AG20443 (cell line): Measurements from ENCODE around the gene CPLANE2.
A peak's percentile ranks its signal among the peaks of the same experiment; 100 is the strongest.
"Not testable (repeated sequence)": the region's sequence is repeated elsewhere in the genome, so short reads cannot be mapped to it uniquely, and the experiment has no call there.

Experiments used
- DNase-seq: peaks from one replicate; pipeline ENCODE4 v3.0.0; 2012; ENCODE audit warnings: low spot score, mixed read lengths

The CPLANE2 gene

GRCh38 chr1:16229976-16230740, 6.8 kb downstream of the CPLANE2 start:
- DNase-seq: no peak

DNA sequence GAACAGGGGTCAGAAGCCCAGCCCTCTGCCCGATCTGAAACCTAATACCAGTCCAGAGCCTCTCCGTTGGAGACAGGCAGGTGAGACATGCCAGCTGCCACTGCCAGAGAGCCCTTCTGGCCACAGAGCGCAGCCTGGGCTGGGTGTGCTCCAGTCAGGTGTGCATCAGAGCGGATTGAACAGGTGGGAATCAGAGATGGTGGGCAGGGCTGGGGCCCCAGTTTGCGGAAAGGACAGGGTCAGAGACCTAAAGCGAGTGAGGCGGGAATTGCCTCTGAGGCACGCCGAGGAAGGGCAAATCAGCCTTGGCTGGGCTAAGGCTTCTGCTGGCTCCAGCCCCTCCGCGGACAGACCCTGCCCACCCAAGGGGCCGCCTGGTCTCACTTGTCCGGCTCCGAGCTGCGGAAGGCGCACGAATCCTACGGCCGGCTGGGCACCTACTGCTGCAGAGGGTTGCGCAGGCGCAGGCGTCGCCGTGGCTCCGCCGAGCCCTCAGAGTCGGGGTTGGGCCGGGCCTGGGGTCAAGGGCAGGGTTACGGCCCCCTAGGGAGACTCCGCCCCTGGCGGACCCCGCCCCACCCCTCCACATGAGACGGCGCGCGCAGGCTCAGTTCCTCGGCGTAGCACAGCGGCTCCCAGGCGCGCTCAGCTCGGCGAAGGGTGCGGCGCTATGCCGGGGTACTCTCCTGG, 10.3 kb downstream of the CPLANE2 start:
- DNase-seq: peak; percentile 49

- DNase-seq: no peak
Measured at GRCh38 chr1:16226129-16226489, 10.9 kb downstream of the CPLANE2 start.

DNA sequence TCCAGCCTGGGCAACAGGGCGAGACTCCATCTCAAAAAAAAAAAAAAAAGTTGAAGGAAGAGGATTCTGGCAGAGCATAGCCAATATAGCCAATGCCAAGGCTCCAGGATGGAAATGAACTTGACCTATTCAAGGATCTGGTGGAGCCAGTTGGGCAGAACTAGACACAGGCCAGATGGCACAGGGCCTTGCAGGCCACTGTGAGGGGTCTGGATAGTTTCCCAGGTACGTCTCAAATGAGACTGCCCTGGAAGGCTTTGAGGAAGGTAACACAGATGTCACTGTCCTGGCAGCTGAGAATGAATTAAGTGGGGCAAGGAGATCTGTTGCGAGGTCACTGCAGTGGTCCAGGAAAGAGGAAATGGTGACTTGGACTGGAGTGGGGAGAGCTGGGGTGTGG, 12.5 kb downstream of the CPLANE2 start:
- DNase-seq: no peak

GRCh38 chr1:16222716-16223115, 14.3 kb downstream of the CPLANE2 start:
- DNase-seq: not testable (repeated sequence)

GRCh38 chr1:16221499-16221898, 15.5 kb downstream of the CPLANE2 start:
- no peak for DNase-seq

GRCh38 chr1:16219968-16220500, 16.9 kb downstream of the CPLANE2 start:
- no peak for DNase-seq

GRCh38 chr1:16218674-16219071, 18.3 kb downstream of the CPLANE2 start:
- no peak for DNase-seq

GRCh38 chr1:16218014-16218673, 18.8 kb downstream of the CPLANE2 start:
- DNase-seq: no peak

- peak; percentile 99 for DNase-seq
Measured at GRCh38 chr1:16217061-16217785, 19.8 kb downstream of the CPLANE2 start.

GRCh38 chr1:16215882-16216753, 20.9 kb downstream of the CPLANE2 start:
- peak; percentile 69 for DNase-seq

GRCh38 chr1:16215240-16215639, 21.7 kb downstream of the CPLANE2 start:
- DNase-seq: not testable (repeated sequence)

- not testable (repeated sequence) for DNase-seq
Measured at GRCh38 chr1:16213544-16213943, 23.4 kb downstream of the CPLANE2 start.

DNA sequence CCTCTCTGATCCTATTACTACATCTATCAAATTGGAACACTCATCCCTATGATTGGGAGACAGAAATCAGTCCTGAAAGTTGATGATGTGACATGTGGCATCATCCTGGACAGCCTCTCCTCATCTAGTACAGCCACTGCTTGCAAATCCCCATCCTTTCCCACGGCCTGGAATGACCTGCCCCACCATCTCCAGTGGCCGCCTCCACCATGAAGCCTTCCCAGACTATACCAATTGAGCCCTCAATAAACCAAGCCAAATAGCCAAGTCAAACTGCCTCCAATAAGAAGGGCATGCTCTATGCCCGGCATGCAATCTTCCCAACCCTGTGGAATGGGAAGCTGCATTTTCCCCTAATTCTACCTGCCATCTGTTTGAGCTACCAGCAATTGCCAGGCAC, 24.0 kb downstream of the CPLANE2 start:
- no peak for DNase-seq

DNA sequence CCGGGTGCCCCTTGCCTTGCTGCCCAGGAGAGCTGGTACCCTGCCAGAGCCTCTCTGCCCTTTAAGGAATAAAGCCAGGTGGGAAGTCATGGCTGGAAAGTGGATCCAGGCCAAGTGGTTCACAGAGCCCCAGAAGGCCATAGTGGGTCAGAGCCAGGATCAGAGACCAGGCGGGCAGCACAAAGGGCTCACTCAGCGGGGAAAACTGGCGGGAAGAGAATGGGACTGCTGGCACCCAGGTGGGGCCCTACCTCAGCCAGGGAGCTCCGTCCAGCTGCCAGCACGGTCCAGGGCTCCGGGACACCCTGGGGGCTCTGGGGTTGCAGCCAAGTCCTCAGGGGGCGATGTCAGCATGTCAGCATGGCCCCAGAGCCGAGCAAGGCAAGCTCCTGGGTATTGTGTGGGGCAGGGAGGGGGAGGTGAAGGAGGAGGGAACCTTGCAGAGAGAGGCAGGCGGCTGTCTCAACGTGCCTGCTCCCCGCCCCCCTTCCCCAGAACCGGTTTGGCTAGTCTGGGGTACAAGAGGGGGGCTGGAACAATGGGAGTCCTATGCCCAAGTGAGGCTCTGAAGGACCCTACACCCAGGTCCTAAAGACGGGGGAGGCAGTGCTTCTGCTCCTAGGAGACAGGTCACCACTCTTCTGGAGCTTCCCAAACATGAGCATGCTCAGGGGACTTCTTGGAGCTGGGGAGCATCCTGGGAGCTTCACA, 24.6 kb downstream of the CPLANE2 start, which contains the start of gene ARHGEF19:
ARHGEF19 (minus strand) TSS at position 402 of the 711 bp plus-strand sequence. CDS start 3,598 bp downstream, outside the sequence.
- DNase-seq: no peak

DNA sequence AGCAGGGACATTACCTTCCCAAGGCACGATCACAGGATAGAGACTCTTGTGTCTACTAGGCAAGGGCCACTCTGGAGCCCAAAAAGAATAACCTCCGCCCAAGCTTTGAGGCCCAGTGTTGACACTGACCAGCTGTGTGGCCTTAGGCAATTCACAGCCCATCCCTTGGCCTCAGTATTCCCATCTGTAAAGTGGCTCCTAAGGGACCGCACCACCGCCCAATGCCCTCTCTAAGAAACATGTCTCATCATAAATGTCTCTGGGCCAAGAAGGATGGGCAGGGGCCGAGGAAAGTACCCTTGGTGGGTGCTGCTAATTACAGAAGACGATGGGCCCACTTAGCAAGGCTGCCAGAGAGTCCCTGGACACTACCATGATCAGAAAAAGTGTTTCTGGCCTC, 25.2 kb downstream of the CPLANE2 start:
- DNase-seq: no peak

DNA sequence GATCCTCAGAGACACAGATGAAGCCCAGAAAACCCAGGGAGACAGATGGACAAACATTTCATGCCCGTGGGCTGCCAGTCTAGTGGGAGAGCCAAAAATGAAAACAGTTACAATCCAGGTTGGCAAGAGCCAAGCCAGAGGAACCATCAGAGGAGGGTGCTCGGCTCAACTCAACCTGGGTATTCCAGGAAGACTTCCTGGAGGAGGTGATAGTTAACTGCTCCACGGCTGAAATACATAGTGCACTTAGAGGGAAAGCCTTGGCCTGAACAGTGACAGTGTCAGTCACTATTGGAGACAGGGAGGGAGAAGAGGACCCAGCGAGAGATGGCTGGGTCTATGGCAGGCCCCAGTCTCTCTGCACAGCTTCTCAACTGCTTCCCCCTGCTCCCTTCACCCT, 26.4 kb downstream of the CPLANE2 start:
- no peak for DNase-seq

DNA sequence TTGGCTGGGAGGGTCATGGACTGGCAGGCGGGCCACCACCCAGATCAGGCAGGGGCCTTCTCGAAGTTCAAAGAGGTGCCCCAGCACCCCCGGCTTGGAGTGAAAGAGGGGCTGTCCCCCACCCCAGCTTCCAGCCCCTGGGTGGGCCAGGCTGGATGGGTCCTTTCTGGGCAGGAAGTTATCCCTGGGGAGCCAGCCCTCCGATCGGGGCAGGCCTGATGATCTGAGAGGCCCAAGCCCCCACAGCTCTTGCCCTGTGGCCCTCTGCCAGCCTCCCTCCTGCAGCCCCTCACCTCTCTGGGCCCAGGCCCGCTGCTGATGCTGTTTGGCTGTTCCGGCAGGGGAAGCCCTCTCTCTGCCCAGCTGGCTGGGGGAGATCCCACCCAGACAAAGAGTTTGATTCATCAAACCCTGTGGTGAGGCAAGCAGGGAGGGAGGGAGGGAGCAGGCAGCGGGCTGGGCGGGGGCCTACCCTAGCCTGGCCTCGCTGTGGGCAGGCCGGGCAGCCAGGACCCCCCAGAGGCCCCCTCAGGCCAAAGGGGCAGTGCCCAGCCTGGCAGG, 27.1 kb downstream of the CPLANE2 start:
- no peak for DNase-seq

- DNase-seq: no peak
Measured at GRCh38 chr1:16209132-16209846, 27.7 kb downstream of the CPLANE2 start.
